ENCODE results near the gene PRR29.

DNA sequence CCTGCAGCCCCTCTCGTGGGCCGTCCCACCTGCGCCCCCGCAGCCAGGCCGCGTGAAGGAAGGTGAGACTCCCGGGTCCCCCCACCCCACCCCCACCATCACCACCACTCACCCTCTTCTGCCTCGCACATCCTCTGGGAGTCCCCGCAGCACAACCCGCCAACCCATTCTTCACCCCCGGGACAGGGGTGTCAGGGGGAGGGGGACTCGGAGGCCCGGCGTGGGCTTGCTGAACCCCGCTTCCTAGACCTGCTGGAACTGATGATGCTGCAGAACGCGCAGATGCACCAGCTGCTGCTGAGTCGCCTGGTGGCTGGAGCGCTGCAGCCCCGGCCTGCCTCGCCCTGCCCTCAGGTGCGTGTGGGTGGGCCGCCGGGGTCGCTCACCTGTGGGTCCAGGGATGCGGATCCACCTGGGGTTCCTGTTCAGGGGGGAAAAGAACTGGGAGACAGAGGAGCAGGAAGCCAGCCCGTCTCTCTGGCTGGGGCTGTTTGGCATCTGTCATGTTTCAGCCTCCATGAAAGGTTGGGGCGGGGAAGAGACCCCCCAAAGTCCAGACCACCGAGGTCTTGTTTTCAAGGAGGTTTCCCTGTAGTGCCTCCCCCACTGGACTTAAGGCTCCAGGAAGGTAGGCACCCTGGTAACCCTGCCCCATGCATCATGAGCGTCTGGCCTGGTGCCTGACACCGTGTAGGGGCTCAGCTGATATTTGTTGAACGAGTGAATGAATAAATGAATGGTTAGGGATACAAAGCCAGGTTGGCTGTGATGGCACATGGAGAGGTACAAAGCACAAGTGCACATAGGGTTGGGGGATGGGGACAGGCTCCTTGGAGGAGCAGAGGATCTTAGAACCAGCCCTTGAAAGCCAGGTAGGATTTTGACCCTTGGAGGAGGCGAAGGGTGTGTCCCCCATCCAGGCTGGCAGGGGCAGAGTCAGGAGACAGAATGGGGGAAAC lies 849 bp downstream of the PRR29 start:
- TF ChIP-seq EZH2phosphoT487 (IDR thresholded peaks at IDR 0.05; ENCODE audit: borderline replicate concordance, low read length) (no peak), CTCF (IDR thresholded peaks at IDR 0.05; ENCODE audit: low read depth, low read length, poor library complexity, severe bottlenecking) (no peak)
